MM.1S (cell line): ENCODE data around the gene DNAH10.

Experiments used
- CTCF ChIP-seq: fragments of 300-600 bp; sonication (generic); IDR thresholded peaks from 2 replicates; pipeline ENCODE4 v1.5.1; 2016; ENCODE audit warnings: antibody characterized with exemption, low read length, mixed read lengths
- EZH2 ChIP-seq: fragments of 300-600 bp; sonication (generic); optimal IDR thresholded peaks from 2 replicates; pipeline ENCODE3; 2017; ENCODE audit warnings: low read depth, mild to moderate bottlenecking, antibody characterized with exemption, low read length, mixed read lengths
- EZH2phosphoT487 ChIP-seq: fragments of 300-600 bp; sonication (generic); IDR thresholded peaks from 2 replicates; pipeline ENCODE4 v1.6.1; 2018; ENCODE audit warnings: antibody characterized with exemption, low read length

DNA sequence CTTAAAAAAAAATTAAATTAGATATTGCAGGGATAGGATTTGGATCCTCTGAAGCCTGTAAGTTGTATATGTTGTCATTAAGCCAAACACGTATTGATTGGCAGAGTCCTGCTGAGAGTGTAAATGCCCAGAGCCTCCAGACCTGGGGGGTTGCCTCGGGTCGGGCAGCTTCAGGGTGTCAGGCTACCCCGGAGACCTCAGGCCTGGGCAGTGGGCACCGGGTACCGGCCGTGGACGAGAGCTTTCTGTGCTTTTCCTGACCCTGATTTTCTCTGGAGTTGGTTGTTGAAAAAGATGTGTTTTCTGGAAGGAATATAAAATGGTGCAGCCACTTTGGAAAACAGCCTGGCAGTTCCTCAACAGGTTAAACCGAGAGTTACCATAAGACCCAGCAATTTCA is 96.1 kb downstream of the DNAH10 start:
- TF ChIP-seq CTCF = no peak
- no peak for TF ChIP-seq EZH2
- TF ChIP-seq EZH2phosphoT487 = no peak
